HG03575 (cell line): Measurements from ENCODE around the gene TRIM4.
A peak's percentile ranks its signal among the peaks of the same experiment; 100 is the strongest.
"Not testable (repeated sequence)": the region's sequence is repeated elsewhere in the genome, so short reads cannot be mapped to it uniquely, and the experiment has no call there.

Experiments used
- ATAC-seq: cut with Tn5 transposase; IDR thresholded peaks from one replicate; pipeline ENCODE4 v1.9.1; 2021; ENCODE audit not compliant: unreplicated experiment, insufficient number of reproducible peaks, low FRiP score; ENCODE audit errors: extremely low read depth

The TRIM4 gene, protein sequence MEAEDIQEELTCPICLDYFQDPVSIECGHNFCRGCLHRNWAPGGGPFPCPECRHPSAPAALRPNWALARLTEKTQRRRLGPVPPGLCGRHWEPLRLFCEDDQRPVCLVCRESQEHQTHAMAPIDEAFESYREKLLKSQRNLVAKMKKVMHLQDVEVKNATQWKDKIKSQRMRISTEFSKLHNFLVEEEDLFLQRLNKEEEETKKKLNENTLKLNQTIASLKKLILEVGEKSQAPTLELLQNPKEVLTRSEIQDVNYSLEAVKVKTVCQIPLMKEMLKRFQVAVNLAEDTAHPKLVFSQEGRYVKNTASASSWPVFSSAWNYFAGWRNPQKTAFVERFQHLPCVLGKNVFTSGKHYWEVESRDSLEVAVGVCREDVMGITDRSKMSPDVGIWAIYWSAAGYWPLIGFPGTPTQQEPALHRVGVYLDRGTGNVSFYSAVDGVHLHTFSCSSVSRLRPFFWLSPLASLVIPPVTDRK

DNA sequence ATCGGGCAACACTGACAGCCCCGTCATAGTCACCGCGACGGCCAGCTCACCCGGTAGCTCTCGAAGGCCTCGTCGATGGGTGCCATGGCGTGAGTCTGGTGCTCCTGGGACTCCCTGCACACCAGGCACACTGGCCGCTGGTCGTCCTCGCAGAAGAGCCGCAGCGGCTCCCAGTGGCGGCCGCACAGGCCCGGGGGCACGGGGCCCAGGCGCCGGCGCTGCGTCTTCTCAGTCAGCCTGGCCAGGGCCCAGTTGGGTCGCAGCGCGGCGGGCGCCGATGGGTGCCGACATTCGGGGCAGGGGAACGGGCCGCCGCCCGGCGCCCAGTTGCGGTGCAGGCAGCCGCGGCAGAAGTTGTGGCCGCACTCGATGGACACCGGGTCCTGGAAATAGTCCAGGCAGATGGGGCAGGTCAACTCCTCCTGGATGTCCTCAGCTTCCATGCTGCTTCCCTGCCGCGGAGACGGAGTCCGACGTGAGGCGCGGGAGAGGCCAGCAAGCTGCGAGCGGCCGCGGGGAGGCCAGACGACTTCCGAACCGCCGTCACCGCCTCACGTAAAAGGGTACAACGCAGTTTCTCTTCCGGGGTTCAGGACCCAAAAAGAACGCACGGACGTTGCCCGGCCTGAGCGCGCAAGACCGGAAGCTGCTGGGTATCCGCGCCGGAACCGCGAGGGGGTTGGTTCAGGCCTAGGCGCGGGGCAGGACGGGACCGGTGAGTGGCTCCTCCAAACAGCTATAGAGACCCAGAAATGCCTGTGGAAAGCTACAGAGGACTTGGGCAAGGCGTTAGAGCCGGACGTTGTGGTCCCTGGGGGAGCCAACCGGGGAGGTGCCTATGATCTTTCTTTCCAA is at the start of gene TRIM4:
Gene TRIM4, minus strand, starts transcription at position 572 of the 855 bp plus-strand sequence. Its CDS starts 129 bp downstream, at position 443.
- ATAC-seq = peak; percentile 53

DNA sequence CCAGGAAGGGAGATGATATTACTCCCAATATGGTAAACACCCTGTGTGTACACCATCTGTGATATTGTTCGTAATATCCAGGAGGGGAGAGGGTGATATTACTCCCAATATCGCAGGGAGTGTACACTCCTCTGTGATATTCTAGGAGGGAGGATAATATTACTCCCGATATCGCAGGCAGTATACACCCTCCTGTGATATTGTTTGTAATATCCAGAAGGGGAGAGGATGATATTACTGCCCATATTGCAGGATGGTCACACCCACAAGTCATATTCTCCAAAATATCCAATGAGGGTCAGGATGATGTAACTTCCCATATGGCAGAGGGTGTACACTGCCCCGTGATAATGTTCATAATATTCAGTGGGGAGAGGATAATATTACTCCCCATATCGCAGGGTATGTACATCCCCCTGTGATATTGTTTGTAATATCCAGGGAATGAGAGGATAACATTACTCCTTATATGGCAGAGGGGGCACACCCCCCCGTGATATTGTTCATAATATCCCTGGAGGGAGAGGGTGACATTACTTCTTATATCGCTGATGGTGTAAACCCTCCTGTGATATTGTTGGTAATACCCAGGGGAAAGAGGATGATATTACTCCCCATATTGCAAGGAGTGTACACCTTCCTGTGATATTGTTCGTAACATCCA is 39.4 kb upstream of the TRIM4 start:
- ATAC-seq = no peak

DNA sequence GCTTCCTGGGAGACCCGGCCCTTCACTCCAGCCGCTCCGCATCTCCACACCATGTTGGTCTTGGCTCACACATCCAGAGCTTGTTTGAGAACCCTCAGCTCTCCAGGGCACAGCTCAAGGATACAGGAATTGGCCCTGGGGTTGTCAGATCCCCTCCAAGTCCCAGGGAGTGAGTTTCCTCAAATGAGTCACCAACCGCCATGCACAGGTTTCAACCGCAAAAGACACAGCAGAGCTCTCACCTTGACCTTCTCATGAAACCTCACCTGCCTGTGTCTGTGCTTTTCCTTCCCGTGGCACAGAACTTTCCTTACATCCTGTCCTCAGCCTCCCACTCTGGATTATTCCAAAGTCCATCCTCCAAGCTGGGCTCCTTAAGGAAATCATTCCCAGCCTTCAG is 35.9 kb upstream of the TRIM4 start:
- no peak for ATAC-seq

DNA sequence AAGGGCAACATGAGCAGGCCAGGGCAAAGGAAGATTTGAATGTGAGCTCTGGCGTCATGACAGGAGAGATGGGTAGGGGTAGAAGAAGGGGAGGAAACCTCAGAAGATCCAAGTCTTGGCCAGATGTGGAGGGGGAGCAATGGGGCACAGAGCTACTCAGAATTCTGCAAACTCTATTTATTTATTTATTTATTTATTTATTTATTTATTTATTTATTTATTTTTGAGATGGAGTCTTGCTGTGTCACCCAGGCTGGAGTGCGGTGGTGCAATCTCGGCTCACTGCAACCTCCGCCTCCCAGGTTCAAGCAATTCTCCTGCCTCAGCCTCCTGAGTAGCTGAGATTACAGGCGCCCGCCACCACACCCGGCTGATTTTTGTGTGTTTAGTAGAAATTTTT is 35.3 kb upstream of the TRIM4 start:
- not testable (repeated sequence) for ATAC-seq

DNA sequence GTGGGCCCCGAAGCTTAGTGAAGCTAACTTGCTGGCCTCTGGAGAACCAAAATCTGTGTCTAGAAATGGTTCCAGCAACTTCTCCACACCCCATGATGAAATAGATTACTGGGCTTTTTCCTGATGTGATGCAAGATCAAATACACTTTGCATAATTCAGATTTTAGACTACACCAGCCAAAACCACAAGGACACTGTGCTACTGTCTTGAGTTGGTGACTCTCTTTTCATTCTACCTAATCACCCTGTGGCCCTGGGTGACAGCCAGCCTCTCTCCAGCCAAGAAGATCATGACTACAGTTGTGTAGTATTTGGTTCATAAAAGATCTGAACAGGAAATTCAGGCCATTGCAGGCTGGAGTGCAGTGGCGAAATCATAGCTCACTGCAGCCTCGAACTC is 34.3 kb upstream of the TRIM4 start:
- ATAC-seq = no peak

DNA sequence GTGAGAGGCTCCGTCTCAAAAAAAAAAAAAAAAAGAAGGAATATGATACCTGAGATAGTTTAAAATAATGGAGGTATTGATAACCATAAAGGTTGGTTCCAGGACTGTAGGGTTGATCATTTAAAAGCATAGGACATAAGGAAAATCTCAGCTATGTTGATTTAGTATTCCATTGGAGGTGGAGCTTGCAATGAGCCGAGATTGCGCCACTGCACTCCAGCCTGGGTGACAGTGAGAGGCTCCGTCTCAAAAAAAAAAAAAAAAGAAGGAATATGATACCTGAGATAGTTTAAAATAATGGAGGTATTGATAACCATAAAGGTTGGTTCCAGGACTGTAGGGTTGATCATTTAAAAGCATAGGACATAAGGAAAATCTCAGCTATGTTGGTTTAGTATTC is 33.3 kb upstream of the TRIM4 start:
- ATAC-seq = not testable (repeated sequence)

DNA sequence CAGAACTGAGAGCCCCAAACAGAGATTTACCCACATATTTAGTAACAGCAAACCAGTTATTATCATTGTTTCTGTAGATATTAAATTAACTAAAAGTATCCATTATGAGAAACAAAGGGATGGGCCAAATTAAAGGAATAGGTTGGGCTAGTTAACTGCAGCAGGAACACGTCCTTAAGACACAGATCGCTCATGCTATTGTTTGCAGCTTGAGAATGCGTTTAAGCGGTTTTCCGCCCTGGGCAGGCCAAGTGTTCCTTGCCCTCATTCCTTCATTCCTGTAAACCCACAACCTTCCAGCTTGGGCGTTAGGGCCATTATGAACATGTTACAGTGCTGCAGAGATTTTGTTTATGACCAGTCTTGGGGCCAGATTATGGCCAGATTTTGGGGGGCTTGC is 31.5 kb upstream of the TRIM4 start:
- not testable (repeated sequence) for ATAC-seq

DNA sequence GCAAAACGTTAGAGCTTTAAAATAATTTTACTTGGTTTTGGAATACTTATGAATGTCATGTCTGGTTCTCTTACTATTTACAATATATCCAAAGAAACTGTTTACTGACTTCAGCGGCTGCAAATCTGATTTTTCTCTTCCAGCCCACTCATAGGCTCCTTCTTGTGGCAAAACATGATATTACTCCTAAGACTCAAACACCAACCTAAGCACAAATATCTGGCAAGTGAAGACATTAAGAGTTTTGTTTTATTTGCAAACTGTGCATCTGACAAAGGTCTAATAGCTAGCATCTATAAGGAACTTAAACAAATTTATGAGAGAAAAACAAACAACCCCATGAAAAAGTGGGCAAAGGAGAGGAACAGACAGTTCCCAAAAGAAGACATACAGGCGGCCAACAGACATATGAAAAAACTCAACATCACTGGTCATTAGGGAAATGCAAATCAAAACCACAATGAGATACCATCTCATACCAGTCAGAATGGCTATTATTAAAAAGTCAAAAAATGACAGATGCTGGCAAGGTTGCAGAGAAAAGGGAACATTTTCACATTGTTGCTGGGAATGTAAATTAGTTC is 30.4 kb upstream of the TRIM4 start:
- ATAC-seq = no peak

DNA sequence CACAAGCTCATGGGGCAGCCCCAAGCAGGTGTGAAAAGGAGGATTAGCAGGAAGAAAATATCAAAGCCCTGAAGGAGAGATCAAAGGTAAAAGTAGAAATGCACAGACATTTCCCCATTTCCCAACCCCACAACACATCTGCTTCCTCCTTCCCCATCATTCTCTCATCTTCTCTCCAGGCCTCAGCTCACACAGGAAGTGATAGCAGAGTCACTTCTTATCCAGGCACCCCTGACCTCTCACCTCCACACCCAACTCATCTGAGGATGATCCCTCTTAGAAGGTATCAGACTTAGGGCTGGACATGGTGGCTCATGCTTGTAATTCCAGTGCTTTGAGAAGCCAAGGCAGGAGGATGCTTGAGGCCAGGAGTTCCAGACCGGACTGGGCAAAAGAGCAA is 28.3 kb upstream of the TRIM4 start:
- no peak for ATAC-seq

DNA sequence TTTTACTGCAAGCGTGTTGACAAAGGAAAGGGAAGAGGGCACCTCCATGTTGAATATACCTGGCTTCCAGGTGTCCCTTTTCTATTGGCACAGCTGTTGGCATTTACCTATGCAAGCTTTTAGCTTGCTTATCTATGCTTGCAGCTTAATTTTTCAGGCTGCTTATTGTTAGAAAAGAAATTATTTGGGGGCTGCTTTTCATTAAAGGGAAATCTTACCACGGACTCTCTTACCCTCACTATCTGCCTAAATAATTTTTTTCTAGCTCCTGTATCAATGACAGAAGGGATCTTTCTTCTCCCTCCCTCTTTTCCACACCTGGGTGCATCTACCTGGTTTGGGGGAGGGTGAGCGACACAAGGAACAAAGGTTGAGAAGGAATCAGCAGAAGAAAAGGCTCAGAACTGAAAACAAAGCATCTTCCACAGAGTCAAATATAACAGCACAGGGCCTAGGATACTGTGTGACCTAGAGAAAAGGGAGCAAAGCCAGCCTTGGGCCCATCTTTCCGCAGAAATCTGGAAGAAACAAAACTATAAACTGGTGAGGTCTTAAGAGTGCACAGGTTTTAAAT is 25.3 kb upstream of the TRIM4 start:
- no peak for ATAC-seq

DNA sequence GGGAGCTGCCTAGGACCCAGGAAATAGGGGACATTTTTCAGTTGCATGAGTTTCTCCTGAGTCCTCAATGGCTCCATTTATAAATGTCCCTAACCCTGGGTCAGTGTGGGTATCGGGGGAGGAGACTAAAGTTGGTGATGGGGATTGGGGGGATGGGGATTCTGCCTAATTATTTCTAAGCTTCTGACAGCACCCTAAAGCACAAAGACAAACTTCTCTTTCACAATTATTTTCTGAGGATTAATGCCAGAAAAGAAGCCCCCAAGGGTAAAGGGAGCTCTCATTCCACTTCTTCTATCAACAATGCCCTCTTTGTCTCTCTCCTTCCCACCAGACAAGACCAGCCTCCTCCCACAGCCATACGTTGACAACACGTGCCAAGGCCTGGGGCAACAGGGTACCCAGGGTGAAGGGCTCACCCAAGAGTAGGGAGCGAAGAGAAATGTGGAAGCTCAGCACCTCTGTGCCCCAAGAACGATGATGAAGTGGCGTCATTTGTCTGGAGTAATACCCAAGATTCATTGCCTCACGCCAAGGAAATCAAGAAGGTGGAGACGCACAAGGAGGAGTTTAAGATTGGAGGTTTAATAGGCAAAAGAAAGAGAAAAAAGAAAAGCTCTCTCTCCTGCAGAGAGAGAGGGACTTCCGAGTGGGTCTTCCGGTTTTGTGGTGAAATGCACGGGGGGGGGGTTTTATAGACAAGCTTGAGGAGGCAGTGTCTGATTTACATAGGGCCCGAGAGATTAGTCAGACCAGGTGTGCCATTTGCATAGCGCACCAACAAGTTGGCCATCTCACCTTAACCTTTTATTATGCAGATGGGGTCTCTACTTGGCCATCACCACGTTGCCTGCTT is 24.5 kb upstream of the TRIM4 start:
- ATAC-seq = no peak

DNA sequence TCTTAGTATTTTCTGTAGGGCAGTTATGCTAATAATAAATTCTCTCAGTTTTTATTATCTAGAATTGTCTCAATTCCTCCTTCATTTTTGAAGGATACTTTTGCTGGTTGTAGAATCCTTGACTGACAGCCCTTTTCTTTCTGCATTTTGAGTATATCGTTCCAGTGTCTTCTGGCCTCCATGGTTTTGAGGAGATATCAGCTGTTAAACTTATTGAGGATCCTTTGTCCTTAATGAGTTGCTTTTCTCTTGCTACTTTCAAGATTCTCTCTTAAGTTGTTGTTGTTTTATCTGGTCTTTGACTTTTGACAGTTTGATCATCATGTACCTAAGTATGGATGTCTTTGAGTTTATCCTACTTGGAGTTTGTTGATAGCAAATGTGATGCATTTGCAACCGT is 19.0 kb upstream of the TRIM4 start:
- ATAC-seq = no peak

DNA sequence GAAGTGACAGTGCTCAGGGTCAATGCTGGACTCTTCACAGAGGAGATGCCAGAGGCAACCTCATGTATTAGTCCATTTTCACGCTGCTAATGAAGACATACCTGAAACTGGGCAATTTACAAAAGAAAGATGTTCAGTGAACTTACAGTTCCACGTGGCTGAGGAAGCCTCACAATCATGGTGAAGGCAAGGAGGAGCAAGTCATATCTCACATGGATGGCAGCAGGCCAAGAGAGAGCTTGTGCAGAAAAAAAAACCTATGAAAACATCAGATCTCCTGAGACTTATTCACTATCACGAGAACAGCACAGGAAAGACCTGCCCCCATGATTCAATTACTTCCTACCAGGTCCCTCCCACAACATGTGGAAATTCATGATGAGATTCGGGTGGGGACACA is 15.7 kb upstream of the TRIM4 start:
- ATAC-seq = not testable (repeated sequence)

DNA sequence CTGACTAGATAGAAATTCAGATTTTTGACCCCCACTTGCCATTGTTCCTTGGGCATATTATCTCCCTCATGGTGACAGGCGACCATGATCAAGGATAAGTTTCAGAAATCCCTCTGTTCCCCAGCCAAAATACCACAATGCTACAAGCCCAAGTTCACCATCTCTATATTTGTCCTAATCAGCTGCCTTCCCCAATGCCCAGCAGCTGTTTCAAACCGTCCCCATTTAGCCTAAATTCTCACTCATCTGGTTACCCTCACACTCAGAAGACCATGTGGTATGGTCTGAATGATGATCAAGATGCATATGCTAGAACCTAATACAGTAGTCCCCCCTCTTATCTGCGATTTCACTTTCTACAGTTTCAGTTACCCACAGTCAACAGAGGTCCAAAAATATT is 11.0 kb upstream of the TRIM4 start:
- ATAC-seq = no peak

DNA sequence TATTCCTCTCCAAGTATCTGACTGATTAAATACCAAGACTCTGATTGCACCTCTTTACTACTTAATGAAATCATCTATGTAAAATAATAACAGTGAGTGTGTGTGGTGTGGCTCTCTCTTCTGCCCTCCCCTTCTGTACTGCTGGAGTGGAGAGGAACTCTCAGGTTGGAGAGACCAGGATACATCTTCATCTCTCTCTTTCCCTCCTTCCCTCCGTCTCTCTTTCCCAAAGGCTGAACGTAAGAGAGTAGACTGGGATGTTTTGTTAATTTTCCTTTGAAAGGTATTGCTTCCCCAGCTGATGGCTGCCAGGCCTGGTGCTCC is 10.4 kb upstream of the TRIM4 start:
- ATAC-seq = no peak

DNA sequence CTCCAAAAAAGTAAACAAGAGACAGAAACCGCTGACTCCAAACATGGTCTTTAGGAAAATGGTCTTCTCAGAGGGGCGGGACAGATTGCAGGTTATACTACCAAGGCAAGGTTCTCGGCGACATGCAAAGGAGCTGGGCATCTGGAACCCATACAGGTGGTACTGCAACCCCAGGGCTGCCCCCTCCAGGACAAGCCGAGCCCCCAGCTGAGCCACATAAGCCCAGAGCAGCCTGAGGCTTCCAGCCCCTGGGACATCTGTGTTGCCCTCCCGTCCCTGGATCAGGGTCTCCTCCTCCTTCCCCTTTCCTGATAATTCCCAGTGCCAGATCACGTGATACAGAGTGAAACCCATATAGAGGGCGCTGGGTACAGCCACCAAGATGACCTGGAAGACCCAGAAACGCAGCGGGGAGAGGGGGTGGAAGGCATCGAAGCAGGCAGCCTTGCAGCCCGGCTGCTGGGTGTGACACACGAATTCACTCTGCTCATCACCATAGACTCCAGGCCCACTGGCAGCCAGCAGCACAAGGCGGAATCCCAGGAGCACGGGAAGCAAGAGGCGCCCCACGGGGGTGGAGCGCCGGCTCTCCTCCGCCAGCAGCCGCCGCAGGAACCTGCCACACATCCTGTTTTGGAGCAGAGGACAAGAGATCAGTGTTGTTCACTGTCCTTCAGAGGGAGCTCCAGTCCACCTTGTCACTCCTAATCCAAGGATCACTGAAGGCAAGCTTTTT is 9.8 kb upstream of the TRIM4 start, which contains the start of gene GJC3:
Gene GJC3, minus strand, starts transcription at position 627 of the 736 bp plus-strand sequence. Its CDS starts 0 bp downstream, at position 627.
- ATAC-seq = no peak

DNA sequence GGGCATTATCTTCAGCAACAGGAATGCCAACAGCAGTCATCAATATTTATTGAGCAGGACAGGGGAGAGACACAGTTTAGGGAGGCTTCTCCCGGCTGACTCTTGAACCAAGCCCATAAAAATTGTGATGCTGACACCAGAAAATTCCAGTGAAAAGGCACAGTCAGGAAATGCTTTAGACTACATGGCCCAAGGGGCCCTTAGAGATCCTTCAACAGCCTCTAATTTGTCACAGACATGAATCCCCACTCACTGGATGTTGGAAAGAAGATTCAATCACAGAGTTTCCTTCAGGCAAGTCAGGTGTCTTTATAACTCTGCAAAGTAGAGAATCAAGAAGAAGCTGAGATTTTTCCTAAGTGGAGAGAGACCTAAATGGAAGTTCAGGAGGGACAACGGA is 8.9 kb upstream of the TRIM4 start:
- ATAC-seq = no peak
